MM.1S (cell line): ENCODE results near the gene CDK9.
"Not testable (repeated sequence)": the region's sequence is repeated elsewhere in the genome, so short reads cannot be mapped to it uniquely, and the experiment has no call there.

ENCODE experiments used
- DNase-seq: peaks from one replicate; pipeline ENCODE4 v3.0.0-alpha.2; 2015
- H2AFZ ChIP-seq: fragments of 300-600 bp; sonication (generic); 2 replicates; pipeline ENCODE4 v1.6.0; 2016; ENCODE audit warnings: antibody characterized with exemption, low read length
- H3F3A ChIP-seq: fragments of 300-600 bp; sonication (generic); 2 replicates; pipeline ENCODE4 v1.6.1; 2016; ENCODE audit warnings: mild to moderate bottlenecking, antibody characterized with exemption, low read length, moderate library complexity, mixed read lengths; ENCODE audit not compliant: insufficient read depth
- H3K27ac ChIP-seq: fragments of 300-600 bp; sonication (generic); 2 replicates; pipeline ENCODE4 v1.5.1; 2016; ENCODE audit warnings: mild to moderate bottlenecking, low read length
- H3K27me3 ChIP-seq: fragments of 300-600 bp; sonication (generic); replicated peaks from 2 replicates; pipeline ENCODE4 v1.6.0; 2016; ENCODE audit warnings: low read length; ENCODE audit not compliant: insufficient read depth
- H3K36me3 ChIP-seq: fragments of 300-600 bp; sonication (generic); replicated peaks from 2 replicates; pipeline ENCODE4 v1.6.1; 2016; ENCODE audit warnings: mild to moderate bottlenecking, low read length, mixed read lengths; ENCODE audit not compliant: insufficient read depth
- H3K4me1 ChIP-seq: fragments of 300-600 bp; sonication (generic); 2 replicates; pipeline ENCODE4 v1.6.1; 2016; ENCODE audit warnings: low read length, mixed read lengths
- H3K4me2 ChIP-seq: fragments of 300-600 bp; sonication (generic); 2 replicates; pipeline ENCODE4 v1.6.0; 2016; ENCODE audit warnings: low read depth, low read length
- H3K4me3 ChIP-seq: fragments of 300-600 bp; sonication (generic); 2 replicates; pipeline ENCODE4 v1.5.1; 2016; ENCODE audit warnings: low read length, mixed read lengths
- H3K79me2 ChIP-seq: fragments of 300-600 bp; sonication (generic); 2 replicates; pipeline ENCODE4 v1.6.1; 2016; ENCODE audit warnings: mixed run types, low read length, mixed read lengths
- H3K9ac ChIP-seq: fragments of 300-600 bp; sonication (generic); 2 replicates; pipeline ENCODE4 v1.6.1; 2016; ENCODE audit warnings: low read length, mixed read lengths
- H3K9me2 ChIP-seq: fragments of 300-600 bp; sonication (generic); replicated peaks from 2 replicates; pipeline ENCODE4 v1.6.1; 2016; ENCODE audit warnings: mild to moderate bottlenecking, low read length, mixed read lengths; ENCODE audit not compliant: insufficient read depth
- H3K9me3 ChIP-seq: fragments of 300-600 bp; sonication (generic); replicated peaks from 2 replicates; pipeline ENCODE4 v1.6.1; 2016; ENCODE audit warnings: mild to moderate bottlenecking, low read length, mixed read lengths; ENCODE audit not compliant: insufficient read depth
- H4K20me1 ChIP-seq: fragments of 300-600 bp; sonication (generic); 2 replicates; pipeline ENCODE4 v1.6.1; 2016; ENCODE audit warnings: mild to moderate bottlenecking, low read length, moderate library complexity, mixed read lengths; ENCODE audit not compliant: insufficient read depth
- CTCF ChIP-seq: fragments of 300-600 bp; sonication (generic); IDR thresholded peaks from 2 replicates; pipeline ENCODE4 v1.5.1; 2016; ENCODE audit warnings: antibody characterized with exemption, low read length, mixed read lengths
- EZH2 ChIP-seq: fragments of 300-600 bp; sonication (generic); optimal IDR thresholded peaks from 2 replicates; pipeline ENCODE3; 2017; ENCODE audit warnings: low read depth, mild to moderate bottlenecking, antibody characterized with exemption, low read length, mixed read lengths
- EZH2phosphoT487 ChIP-seq: fragments of 300-600 bp; sonication (generic); IDR thresholded peaks from 2 replicates; pipeline ENCODE4 v1.6.1; 2018; ENCODE audit warnings: antibody characterized with exemption, low read length

CDK9 gene

GRCh38 chr9:127756233-127756632, 29.6 kb upstream of the CDK9 start:
- no peak for TF ChIP-seq EZH2
- no peak for TF ChIP-seq CTCF
- TF ChIP-seq EZH2phosphoT487, result no peak
- H3K9me3 ChIP-seq, result no peaks in the 10 kb centered on the region
- no peak overlapping the region for H3K4me3 ChIP-seq
- no peaks in the 10 kb centered on the region for H3K9me2 ChIP-seq
- no peak for DNase-seq
- H3K4me2 ChIP-seq, result no peak overlapping the region
- H3K79me2 ChIP-seq, result no peaks in the 10 kb centered on the region
- no peaks in the 10 kb centered on the region for H3K4me1 ChIP-seq
- H3K27me3 ChIP-seq, result no peaks in the 10 kb centered on the region
- H3K27ac ChIP-seq, result no peak overlapping the region
- no peaks in the 10 kb centered on the region for H3F3A ChIP-seq
- H4K20me1 ChIP-seq, result no peaks in the 10 kb centered on the region
- H3K36me3 ChIP-seq, result no peaks in the 10 kb centered on the region
- H3K9ac ChIP-seq, result no peak overlapping the region
- H2AFZ ChIP-seq, result no peak overlapping the region

DNA sequence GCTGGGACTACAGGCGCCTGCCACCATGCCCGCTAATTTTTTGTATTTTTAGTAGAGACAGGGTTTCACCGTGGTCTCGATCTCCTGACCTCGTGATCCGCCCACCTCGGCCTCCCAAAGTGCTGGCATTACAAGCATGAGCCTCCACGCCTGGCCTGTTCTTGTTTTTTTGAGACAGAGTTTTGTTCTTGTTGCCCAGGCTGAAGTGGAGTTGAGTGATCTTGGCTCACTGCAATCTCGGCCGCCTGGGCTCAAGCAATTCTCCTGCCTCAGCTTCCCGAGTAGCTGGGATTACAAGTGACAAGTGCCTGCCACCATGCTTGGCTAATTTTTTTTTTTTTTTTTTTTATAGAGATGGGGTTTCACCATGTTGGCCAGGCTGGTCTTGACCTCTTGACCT, 29.1 kb upstream of the CDK9 start:
- H3K4me2 ChIP-seq, DNase-seq, H3K9me3 ChIP-seq, H3K27ac ChIP-seq, H3K36me3 ChIP-seq, H3K4me1 ChIP-seq, H3F3A ChIP-seq, H3K9ac ChIP-seq, H3K9me2 ChIP-seq, H4K20me1 ChIP-seq, H3K4me3 ChIP-seq, H3K27me3 ChIP-seq, H3K79me2 ChIP-seq, H2AFZ ChIP-seq: not testable (repeated sequence)

- no peaks in the 10 kb centered on the region for H3K4me1 ChIP-seq
- no peak overlapping the region for H3K4me2 ChIP-seq
- H3K9me3 ChIP-seq, result no peaks in the 10 kb centered on the region
- no peak overlapping the region for H3K4me3 ChIP-seq
- no peaks in the 10 kb centered on the region for H3F3A ChIP-seq
- no peaks in the 10 kb centered on the region for H3K79me2 ChIP-seq
- H3K9ac ChIP-seq, result no peak overlapping the region
- H3K27me3 ChIP-seq, result no peaks in the 10 kb centered on the region
- H3K27ac ChIP-seq, result no peak overlapping the region
- H2AFZ ChIP-seq, result no peak overlapping the region
- no peaks in the 10 kb centered on the region for H4K20me1 ChIP-seq
- TF ChIP-seq CTCF, result no peak
- TF ChIP-seq EZH2, result no peak
- no peak for TF ChIP-seq EZH2phosphoT487
- H3K36me3 ChIP-seq, result no peaks in the 10 kb centered on the region
- no peaks in the 10 kb centered on the region for H3K9me2 ChIP-seq
- no peak for DNase-seq
Measured at GRCh38 chr9:127758843-127759242, 27.0 kb upstream of the CDK9 start.

GRCh38 chr9:127761061-127761460, 24.8 kb upstream of the CDK9 start:
- Histone ChIP-seq H2AFZ (no peak overlapping the region), H3K4me3 (no peak overlapping the region), H3K9me3 (no peaks in the 10 kb centered on the region), H3F3A (no peaks in the 10 kb centered on the region), H3K79me2 (no peaks in the 10 kb centered on the region), H3K9ac (no peak overlapping the region), H3K4me2 (no peak overlapping the region), H3K27ac (no peak overlapping the region), H3K27me3 (no peaks in the 10 kb centered on the region), H4K20me1 (no peaks in the 10 kb centered on the region), H3K36me3 (no peaks in the 10 kb centered on the region), H3K9me2 (no peaks in the 10 kb centered on the region), H3K4me1 (no peaks in the 10 kb centered on the region)
- DNase-seq, result no peak
- TF ChIP-seq EZH2, result no peak
- no peak for TF ChIP-seq EZH2phosphoT487
- no peak for TF ChIP-seq CTCF
